ENCODE data around the gene FBXW2.
A peak's percentile ranks its signal among the peaks of the same experiment; 100 is the strongest.

Gene FBXW2

GRCh38 chr9:120713257-120714087, 79.7 kb downstream of the FBXW2 start:
- peak in 1 of 2 donors; percentile 20 for DNase-seq

GRCh38 chr9:120712539-120713031, 80.6 kb downstream of the FBXW2 start:
- DNase-seq, result no peak

DNA sequence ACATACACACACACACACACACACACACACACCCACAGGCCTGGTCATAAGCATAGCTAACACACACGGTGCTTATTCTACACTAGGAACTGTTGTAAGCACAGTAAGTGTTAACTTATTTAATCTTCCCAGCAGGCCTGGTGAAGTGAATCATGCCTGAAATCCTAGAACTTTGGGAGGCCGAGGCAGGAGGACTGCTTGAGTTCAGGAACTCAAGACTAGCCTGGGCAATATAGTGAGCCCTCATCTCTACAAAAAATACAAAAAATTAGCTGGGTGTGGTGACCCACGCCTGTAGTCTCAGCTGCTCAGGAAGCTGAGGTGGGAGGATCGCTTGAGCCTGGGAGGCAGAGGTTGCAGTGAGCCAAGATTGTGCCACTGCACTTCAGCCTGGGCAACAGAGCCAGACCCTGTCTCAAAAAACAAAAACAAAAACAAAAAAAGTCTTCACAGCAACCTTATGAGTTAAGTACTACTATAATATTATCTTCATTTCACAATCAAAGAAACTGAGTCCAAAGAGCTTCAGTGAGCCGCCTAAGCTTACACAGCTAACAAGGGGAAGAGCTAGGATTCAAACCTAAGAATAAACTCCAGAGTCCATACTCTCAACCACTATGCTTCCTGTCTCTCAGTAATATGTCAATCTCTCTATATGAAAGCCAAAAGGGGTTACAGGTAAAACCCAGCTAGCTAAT, 81.2 kb downstream of the FBXW2 start:
- peak; percentile 10 to 17 for DNase-seq

- no peak for DNase-seq
Measured at GRCh38 chr9:120711354-120711753, 81.9 kb downstream of the FBXW2 start.

- peak; percentile 52 to 72 for DNase-seq
Measured at GRCh38 chr9:120710110-120710981, 82.9 kb downstream of the FBXW2 start.

DNA sequence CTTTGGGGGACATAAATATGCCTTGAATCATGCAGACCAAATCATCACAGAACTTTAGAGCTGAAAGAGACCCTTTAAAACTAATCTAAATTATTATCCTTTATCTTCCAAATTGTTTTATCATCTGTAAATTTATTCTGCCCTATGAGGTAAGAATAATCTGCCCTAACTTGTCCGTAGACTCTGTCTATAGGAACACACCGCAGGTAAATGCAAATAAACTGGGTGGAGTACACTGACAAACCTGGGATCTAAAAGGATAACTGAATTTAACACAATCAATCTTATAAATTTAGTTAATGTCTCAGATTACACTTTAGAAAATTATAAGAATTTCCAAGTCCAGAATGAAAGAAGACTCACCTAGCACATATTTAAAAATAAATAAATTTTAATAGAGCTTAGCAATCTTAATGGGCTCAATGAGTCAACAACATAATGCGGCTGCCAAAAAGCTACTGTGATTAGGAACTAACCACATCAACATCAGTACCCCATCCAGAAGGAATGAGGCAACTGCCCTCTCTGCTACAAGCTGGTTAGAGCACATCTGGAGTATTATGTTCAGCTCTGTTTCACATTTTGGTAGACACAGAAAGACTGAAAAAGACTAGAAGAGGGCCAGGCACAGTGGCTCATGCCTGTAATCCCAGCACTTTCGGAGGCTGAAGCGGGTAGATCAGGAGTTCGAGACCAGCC, 84.5 kb downstream of the FBXW2 start:
- no peak for DNase-seq

GRCh38 chr9:120707170-120707569, 86.0 kb downstream of the FBXW2 start:
- no peak for DNase-seq
